H7 (cell line): ENCODE measurements around the gene PCDHGB5. TPM values are rescaled to one million over a fixed set of nuclear protein-coding genes. Genes with fewer than 3 reads are reported as not detected.

Source experiments
- DNase-seq: peaks from one replicate; pipeline ENCODE4 v3.0.0; 2012
- H3K27me3 ChIP-seq: 2 replicates; pipeline ENCODE4 v1.6.0; 2011; ENCODE audit warnings: mild to moderate bottlenecking, low read length; ENCODE audit not compliant: control insufficient read depth, insufficient read depth
- H3K36me3 ChIP-seq: replicated peaks from 2 replicates; pipeline ENCODE4 v1.5.1; 2011; ENCODE audit warnings: low read length; ENCODE audit not compliant: control insufficient read depth, insufficient read depth
- H3K4me3 ChIP-seq: 2 replicates; pipeline ENCODE4 v1.5.1; 2011; ENCODE audit warnings: low read depth, mild to moderate bottlenecking, control low read depth, low read length, moderate library complexity; ENCODE audit not compliant: insufficient read depth
- total RNA-seq: library from RNA; depleted of rRNA; stranded (reverse); fragments of >200 nt; shearing (Covaris generic); gene quantifications from 2 replicates; pipeline ENCODE4 v1.2.3, GENCODE V29; 2014; rRNA removed

The PCDHGB5 gene
- total RNA-seq, 1 experiment from 2014 or later, result not detected

GRCh38 chr5:141437221-141437620, 39.5 kb downstream of the PCDHGB5 start:
- no peak for DNase-seq
- Histone ChIP-seq H3K4me3 (no peak overlapping the region), H3K27me3 (no peaks in the 10 kb centered on the region), H3K36me3 (no peaks in the 10 kb centered on the region)

GRCh38 chr5:141439411-141440141, 41.8 kb downstream of the PCDHGB5 start:
- Histone ChIP-seq H3K27me3 (no peaks in the 10 kb centered on the region), H3K36me3 (no peaks in the 10 kb centered on the region), H3K4me3 (no peak overlapping the region)
- DNase-seq, result peak; percentile 34

- DNase-seq, result no peak
- no peak overlapping the region for H3K4me3 ChIP-seq
- no peaks in the 10 kb centered on the region for H3K36me3 ChIP-seq
- H3K27me3 ChIP-seq, result no peaks in the 10 kb centered on the region
Observed at GRCh38 chr5:141440341-141440740, 42.6 kb downstream of the PCDHGB5 start.

GRCh38 chr5:141441571-141442170, 43.9 kb downstream of the PCDHGB5 start:
- Histone ChIP-seq H3K27me3 (no peaks in the 10 kb centered on the region), H3K4me3 (no peak overlapping the region), H3K36me3 (no peaks in the 10 kb centered on the region)
- no peak for DNase-seq

Other genes starting within 250 kb of the PCDHGB5 start
- gene PCDHB6, start 247.9 kb upstream of the PCDHGB5 start, total RNA-seq, result not detected in 2 replicates
- 0.03 TPM in 1 of 2 replicates, not detected in the other for gene PCDHB7, start 225.3 kb upstream of the PCDHGB5 start, total RNA-seq
- gene PCDHB8, start 220.2 kb upstream of the PCDHGB5 start, total RNA-seq, result not detected in 2 replicates
- gene PCDHB16, start 215.6 kb upstream of the PCDHGB5 start, total RNA-seq, result 0.03 and 0.07 TPM in 2 replicates
- gene PCDHB9, start 210.8 kb upstream of the PCDHGB5 start, total RNA-seq, result not detected in 2 replicates
- 0.03 and 0.33 TPM in 2 replicates for gene PCDHB10, start 205.6 kb upstream of the PCDHGB5 start, total RNA-seq
- 0.03 and 0.18 TPM in 2 replicates for gene PCDHB11, start 198.3 kb upstream of the PCDHGB5 start, total RNA-seq
- gene PCDHB12, start 189.2 kb upstream of the PCDHGB5 start, total RNA-seq, result not detected in 2 replicates
- gene PCDHB13, start 184.0 kb upstream of the PCDHGB5 start, total RNA-seq, result 0.03 TPM in 1 of 2 replicates, not detected in the other
- 0.10 and 0.26 TPM in 2 replicates for gene PCDHB14, start 174.6 kb upstream of the PCDHGB5 start, total RNA-seq
- gene PCDHB15, start 152.6 kb upstream of the PCDHGB5 start, total RNA-seq, result not detected in 2 replicates
- 0.14 TPM in 1 of 2 replicates, not detected in the other for gene SLC25A2, start 93.9 kb upstream of the PCDHGB5 start, total RNA-seq
- 39.5 and 41.8 TPM in 2 replicates for gene TAF7, start 77.2 kb upstream of the PCDHGB5 start, total RNA-seq
- gene PCDHGA1, start 67.4 kb upstream of the PCDHGB5 start, total RNA-seq, result not detected in 2 replicates
- not detected in 2 replicates for gene PCDHGA2, start 59.2 kb upstream of the PCDHGB5 start, total RNA-seq
- 0.14 TPM in 1 of 2 replicates, not detected in the other for gene PCDHGA3, start 54.1 kb upstream of the PCDHGB5 start, total RNA-seq
- not detected in 2 replicates for gene PCDHGB1, start 47.8 kb upstream of the PCDHGB5 start, total RNA-seq
- 0.03 TPM in 1 of 2 replicates, not detected in the other for gene PCDHGA4, start 42.9 kb upstream of the PCDHGB5 start, total RNA-seq
- 0.03 TPM in 1 of 2 replicates, not detected in the other for gene PCDHGB2, start 38.0 kb upstream of the PCDHGB5 start, total RNA-seq
- not detected in 2 replicates for gene PCDHGA5, start 33.8 kb upstream of the PCDHGB5 start, total RNA-seq
- 0.26 TPM in 1 of 2 replicates, not detected in the other for gene PCDHGB3, start 27.7 kb upstream of the PCDHGB5 start, total RNA-seq
- gene PCDHGA6, start 24.1 kb upstream of the PCDHGB5 start, total RNA-seq, result 0.04 TPM in 1 of 2 replicates, not detected in the other
- gene PCDHGA7, start 15.2 kb upstream of the PCDHGB5 start, total RNA-seq, result not detected in 2 replicates
- gene PCDHGB4, start 10.2 kb upstream of the PCDHGB5 start, total RNA-seq, result 0.66 and 1.4 TPM in 2 replicates
- 0.22 TPM in 1 of 2 replicates, not detected in the other for gene PCDHGA8, start 5.3 kb upstream of the PCDHGB5 start, total RNA-seq
- 0.04 and 0.10 TPM in 2 replicates for gene PCDHGA9, start 4.8 kb downstream of the PCDHGB5 start, total RNA-seq
- 1.7 and 1.9 TPM in 2 replicates for gene PCDHGB6, start 10.1 kb downstream of the PCDHGB5 start, total RNA-seq
- 0.35 and 0.78 TPM in 2 replicates for gene PCDHGA10, start 15.0 kb downstream of the PCDHGB5 start, total RNA-seq
- gene PCDHGB7, start 19.7 kb downstream of the PCDHGB5 start, total RNA-seq, result 4.4 and 4.6 TPM in 2 replicates
- gene PCDHGA11, start 23.1 kb downstream of the PCDHGB5 start, total RNA-seq, result 0.21 and 0.30 TPM in 2 replicates
- gene PCDHGA12, start 32.6 kb downstream of the PCDHGB5 start, total RNA-seq, result 0.10 and 0.44 TPM in 2 replicates
- gene PCDHGC3, start 78.0 kb downstream of the PCDHGB5 start, total RNA-seq, result 27.4 and 31.7 TPM in 2 replicates
- gene PCDHGC4, start 87.1 kb downstream of the PCDHGB5 start, total RNA-seq, result 9.9 and 12.5 TPM in 2 replicates
- 0.44 and 1.8 TPM in 2 replicates for gene PCDHGC5, start 91.1 kb downstream of the PCDHGB5 start, total RNA-seq
- 31.2 and 37.5 TPM in 2 replicates for gene DIAPH1, start 221.1 kb downstream of the PCDHGB5 start, total RNA-seq
- gene HDAC3, start 238.9 kb downstream of the PCDHGB5 start, total RNA-seq, result 81.3 and 82.7 TPM in 2 replicates
- gene RELL2, start 239.1 kb downstream of the PCDHGB5 start, total RNA-seq, result 7.4 and 8.9 TPM in 2 replicates